DOHH2 (cell line): ENCODE results near the gene CCDC80.

Experiments used
- CTCF ChIP-seq: fragments of 200-600 bp; sonication (generic); IDR thresholded peaks from one replicate; pipeline ENCODE4 v1.5.1; 2014; ENCODE audit warnings: antibody characterized with exemption, mild to moderate bottlenecking, low read depth, low read length; ENCODE audit not compliant: poor library complexity, severe bottlenecking
- EZH2phosphoT487 ChIP-seq: fragments of 200-600 bp; sonication (generic); IDR thresholded peaks from 2 replicates; pipeline ENCODE4 v1.6.1; 2017; ENCODE audit warnings: borderline replicate concordance, mild to moderate bottlenecking, antibody characterized with exemption, low read length, moderate library complexity, mixed read lengths

- TF ChIP-seq CTCF (no peak), EZH2phosphoT487 (no peak)
Observed at GRCh38 chr3:112650482-112650881, 9.5 kb upstream of the CCDC80 start.
